Prostate gland (tissue), 2 donors: ENCODE measurements around the gene TMEM245.

Experiments used
- POLR2A ChIP-seq: fragments of 450-650 bp; IDR thresholded peaks from one replicate; pipeline ENCODE4 v1.6.1; 2016; ENCODE audit warnings: antibody characterized with exemption, mild to moderate bottlenecking
- POLR2AphosphoS5 ChIP-seq: sonication (generic); formaldehyde crosslinking; IDR thresholded peaks from one replicate; pipeline ENCODE4 v1.6.1; 2017; ENCODE audit warnings: antibody characterized with exemption
- TF ChIP-seq, protein P1 (sequence below), 4 experiments: fragments of 200-600 bp in 2 of 4; fragments of 450-650 bp in 2 of 4; sonication (generic) in 2 of 4; IDR thresholded peaks; 1 replicate in 3 of 4; 2 replicates in 1 of 4; pipeline ENCODE4 v1.5.1; 2016 to 2019; ENCODE audit warnings: antibody characterized with exemption in 4 of 4, mild to moderate bottlenecking in 2 of 4, moderate library complexity in 2 of 4

DNA sequence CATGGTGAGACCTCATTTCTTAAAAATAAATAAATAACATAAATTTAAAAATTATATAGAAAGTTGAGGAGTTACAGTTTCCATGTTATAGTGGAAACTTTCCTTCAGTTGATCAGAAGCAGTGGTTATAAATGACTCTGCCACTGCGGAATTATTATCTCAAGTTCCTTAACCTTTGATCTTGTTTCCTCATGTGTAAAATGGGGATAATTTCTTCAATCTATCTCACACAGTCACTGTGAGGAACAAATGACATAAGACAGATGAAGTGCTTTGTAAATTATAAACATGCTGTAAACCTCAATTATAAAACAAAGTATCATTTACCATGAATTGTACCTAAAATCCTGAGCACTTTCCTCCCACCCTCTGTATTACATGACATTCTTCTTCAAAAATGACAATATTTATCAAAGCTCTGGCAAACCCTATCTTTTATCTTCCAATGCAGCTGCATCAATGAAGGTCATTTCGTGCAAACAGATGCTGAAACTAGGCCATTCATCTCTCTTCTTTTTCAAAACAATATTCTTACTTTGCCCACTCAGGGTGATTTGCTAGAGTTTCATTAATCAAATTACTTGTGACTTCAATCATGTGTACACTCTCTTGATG, 46.8 kb downstream of the TMEM245 start:
- TF ChIP-seq, protein P1, sequence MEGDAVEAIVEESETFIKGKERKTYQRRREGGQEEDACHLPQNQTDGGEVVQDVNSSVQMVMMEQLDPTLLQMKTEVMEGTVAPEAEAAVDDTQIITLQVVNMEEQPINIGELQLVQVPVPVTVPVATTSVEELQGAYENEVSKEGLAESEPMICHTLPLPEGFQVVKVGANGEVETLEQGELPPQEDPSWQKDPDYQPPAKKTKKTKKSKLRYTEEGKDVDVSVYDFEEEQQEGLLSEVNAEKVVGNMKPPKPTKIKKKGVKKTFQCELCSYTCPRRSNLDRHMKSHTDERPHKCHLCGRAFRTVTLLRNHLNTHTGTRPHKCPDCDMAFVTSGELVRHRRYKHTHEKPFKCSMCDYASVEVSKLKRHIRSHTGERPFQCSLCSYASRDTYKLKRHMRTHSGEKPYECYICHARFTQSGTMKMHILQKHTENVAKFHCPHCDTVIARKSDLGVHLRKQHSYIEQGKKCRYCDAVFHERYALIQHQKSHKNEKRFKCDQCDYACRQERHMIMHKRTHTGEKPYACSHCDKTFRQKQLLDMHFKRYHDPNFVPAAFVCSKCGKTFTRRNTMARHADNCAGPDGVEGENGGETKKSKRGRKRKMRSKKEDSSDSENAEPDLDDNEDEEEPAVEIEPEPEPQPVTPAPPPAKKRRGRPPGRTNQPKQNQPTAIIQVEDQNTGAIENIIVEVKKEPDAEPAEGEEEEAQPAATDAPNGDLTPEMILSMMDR (IDR thresholded peaks at IDR 0.05): no peak
- no peak for TF ChIP-seq POLR2AphosphoS5
- TF ChIP-seq POLR2A: no peak
